GM23338 (cell line): ENCODE results near the gene JAM3.

Experiments used
- CREB1 ChIP-seq: fragments of 250-450 bp; sonication (Bioruptor Pico); IDR thresholded peaks from 2 replicates; pipeline ENCODE4 v1.5.0; 2020; ENCODE audit warnings: low read depth, mild to moderate bottlenecking, moderate library complexity
- CTCF ChIP-seq, 2 experiments: fragments of 200-600 bp in 1 of 2; sonication (generic) in 1 of 2; conservative IDR thresholded peaks; 2 replicates each; pipeline versions ENCODE4 v1.5.1 to v1.6.1; 2016 to 2017; ENCODE audit warnings: antibody characterized with exemption in 2 of 2, low read depth in 2 of 2, mild to moderate bottlenecking in 2 of 2, moderate library complexity in 1 of 2
- EZH2 ChIP-seq: fragments of 200-600 bp; sonication (generic); IDR thresholded peaks from one replicate; pipeline ENCODE4 v1.8.0; 2017; ENCODE audit warnings: antibody characterized with exemption, mild to moderate bottlenecking, low read depth; ENCODE audit not compliant: unreplicated experiment
- EZH2phosphoT487 ChIP-seq: fragments of 200-600 bp; sonication (generic); IDR thresholded peaks from one replicate; pipeline ENCODE4 v1.8.1; 2018; ENCODE audit warnings: antibody characterized with exemption; ENCODE audit not compliant: unreplicated experiment
- JUNB ChIP-seq: IDR thresholded peaks from one replicate; pipeline ENCODE4 v1.6.1; 2016; ENCODE audit warnings: antibody characterized with exemption; ENCODE audit not compliant: unreplicated experiment
- REST ChIP-seq: IDR thresholded peaks from one replicate; pipeline ENCODE4 v1.6.1; 2018; ENCODE audit warnings: antibody characterized with exemption; ENCODE audit not compliant: unreplicated experiment
- STAT1 ChIP-seq: IDR thresholded peaks from one replicate; pipeline ENCODE4 v1.6.1; 2016; ENCODE audit warnings: antibody characterized with exemption; ENCODE audit not compliant: unreplicated experiment
- TF ChIP-seq, protein P1 (sequence below): IDR thresholded peaks from 2 replicates; pipeline ENCODE4 v1.6.1; 2016; ENCODE audit warnings: antibody characterized with exemption

DNA sequence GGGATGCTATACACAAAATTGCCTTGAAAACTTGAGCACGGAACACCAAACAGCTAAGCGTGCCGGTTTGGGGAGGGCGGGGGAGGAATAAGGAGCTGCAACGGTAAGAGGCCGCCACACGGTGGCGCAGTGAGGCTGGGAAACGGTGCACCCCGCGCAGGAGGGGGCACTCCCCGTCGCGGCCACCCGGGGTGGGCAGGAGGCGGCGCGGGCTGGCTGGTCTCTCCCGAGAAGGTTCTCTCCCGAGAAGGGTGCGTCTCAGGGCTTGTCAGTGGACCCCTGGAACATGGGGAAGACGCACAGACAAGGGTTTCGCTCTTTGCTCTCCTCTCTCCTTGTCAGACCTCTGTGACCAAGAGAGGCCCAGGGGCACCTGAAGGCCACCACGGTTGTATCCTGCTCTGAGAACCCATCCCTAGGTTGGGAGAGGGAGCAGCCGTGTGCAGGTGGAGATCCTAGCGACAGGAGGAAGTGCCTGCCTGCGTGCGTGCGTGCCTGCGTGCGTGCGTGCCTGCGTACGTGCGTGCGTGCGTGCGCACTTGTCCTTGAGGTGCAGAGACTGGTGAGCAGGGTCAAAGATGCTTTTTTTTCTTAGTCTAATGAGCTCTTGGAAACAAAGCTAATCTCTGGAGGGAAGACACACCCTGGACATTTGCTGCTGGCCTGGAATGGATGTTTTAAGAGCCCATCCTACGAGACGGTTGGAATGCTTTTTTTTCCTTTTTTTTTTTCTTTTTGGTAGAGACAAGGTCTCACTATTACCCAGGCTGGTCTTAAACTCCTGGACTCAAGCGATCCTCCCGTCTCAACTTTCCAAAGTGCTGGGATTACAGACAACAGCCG, 18.1 kb upstream of the JAM3 start:
- TF ChIP-seq EZH2 (no peak), EZH2phosphoT487 (no peak), CTCF (conservative IDR thresholded peaks at IDR 0.05; ENCODE audit: low read depth in 2 of 2) (peak; percentile 89 to 94), REST (no peak), CREB1 (CRISPR knock-in tag) (no peak), JUNB (no peak), STAT1 (no peak)
- TF ChIP-seq, protein P1, sequence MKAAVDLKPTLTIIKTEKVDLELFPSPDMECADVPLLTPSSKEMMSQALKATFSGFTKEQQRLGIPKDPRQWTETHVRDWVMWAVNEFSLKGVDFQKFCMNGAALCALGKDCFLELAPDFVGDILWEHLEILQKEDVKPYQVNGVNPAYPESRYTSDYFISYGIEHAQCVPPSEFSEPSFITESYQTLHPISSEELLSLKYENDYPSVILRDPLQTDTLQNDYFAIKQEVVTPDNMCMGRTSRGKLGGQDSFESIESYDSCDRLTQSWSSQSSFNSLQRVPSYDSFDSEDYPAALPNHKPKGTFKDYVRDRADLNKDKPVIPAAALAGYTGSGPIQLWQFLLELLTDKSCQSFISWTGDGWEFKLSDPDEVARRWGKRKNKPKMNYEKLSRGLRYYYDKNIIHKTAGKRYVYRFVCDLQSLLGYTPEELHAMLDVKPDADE: no peak
